ENCODE data around the gene INHBC.

Gene INHBC

DNA sequence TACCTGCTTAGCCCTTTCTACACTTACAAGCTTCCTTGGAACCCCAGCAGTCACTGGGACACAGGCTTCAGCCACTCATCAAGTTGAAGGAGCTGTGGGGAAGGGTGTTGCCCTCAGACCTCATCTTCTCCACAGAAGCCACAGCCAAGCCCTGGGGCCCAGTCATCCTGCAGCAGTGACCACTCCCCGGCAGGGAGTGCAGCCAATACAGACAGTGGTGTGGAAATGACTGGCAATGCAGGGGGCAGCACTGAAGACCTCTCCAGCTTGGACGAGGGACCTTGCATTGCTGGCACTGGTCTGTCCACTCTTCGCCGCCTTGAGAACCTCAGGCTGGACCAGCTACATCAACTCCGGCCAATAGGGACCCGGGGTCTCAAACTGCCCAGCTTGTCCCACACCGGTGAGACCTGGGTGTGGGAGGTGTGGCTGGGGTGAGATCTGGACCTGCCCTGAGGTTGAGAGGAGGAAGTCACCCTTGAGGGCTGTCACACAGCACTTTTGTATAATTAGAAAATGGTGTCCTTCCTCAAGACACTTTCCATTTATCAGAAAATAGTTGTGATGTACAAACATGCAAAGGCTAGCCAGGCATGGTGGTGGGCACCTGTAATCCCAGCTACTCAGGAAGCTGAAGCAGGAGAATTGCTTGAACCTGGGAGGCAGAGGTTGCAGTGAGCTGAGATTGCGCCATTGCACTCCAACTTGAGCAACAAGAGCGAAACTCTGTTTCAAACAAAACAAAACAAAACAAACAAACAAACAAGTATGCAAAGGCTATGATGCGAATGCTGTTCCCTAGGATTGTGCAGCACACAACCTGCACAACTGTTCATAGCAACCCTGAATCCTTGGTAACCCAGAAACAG, 34.9 kb downstream of the INHBC start:
- DNase-seq (ENCODE audit: low read depth), result no peak

DNA sequence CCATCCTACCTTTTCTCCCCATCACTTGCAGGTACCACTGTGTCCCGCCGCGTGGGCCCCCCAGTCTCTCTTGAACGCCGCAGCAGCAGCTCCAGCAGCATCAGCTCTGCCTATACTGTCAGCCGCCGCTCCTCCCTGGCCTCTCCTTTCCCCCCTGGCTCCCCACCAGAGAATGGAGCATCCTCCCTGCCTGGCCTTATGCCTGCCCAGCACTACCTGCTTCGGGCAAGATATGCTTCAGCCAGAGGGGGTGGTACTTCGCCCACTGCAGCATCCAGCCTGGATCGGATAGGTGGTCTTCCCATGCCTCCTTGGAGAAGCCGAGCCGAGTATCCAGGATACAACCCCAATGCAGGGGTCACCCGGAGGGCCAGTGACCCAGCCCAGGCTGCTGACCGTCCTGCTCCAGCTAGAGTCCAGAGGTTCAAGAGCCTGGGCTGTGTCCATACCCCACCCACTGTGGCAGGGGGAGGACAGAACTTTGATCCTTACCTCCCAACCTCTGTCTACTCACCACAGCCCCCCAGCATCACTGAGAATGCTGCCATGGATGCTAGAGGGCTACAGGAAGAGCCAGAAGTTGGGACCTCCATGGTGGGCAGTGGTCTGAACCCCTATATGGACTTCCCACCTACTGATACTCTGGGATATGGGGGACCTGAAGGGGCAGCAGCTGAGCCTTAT, 35.8 kb downstream of the INHBC start:
- no peak for DNase-seq (ENCODE audit: low read depth)

DNA sequence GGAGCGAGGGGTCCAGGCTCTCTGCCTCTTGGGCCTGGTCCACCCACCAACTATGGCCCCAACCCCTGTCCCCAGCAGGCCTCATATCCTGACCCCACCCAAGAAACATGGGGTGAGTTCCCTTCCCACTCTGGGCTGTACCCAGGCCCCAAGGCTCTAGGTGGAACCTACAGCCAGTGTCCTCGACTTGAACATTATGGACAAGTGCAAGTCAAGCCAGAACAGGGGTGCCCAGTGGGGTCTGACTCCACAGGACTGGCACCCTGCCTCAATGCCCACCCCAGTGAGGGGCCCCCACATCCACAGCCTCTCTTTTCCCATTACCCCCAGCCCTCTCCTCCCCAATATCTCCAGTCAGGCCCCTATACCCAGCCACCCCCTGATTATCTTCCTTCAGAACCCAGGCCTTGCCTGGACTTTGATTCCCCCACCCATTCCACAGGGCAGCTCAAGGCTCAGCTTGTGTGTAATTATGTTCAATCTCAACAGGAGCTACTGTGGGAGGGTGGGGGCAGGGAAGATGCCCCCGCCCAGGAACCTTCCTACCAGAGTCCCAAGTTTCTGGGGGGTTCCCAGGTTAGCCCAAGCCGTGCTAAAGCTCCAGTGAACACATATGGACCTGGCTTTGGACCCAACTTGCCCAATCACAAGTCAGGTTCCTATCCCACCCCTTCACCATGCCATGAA, 36.5 kb downstream of the INHBC start:
- DNase-seq (ENCODE audit: low read depth), result no peak

DNA sequence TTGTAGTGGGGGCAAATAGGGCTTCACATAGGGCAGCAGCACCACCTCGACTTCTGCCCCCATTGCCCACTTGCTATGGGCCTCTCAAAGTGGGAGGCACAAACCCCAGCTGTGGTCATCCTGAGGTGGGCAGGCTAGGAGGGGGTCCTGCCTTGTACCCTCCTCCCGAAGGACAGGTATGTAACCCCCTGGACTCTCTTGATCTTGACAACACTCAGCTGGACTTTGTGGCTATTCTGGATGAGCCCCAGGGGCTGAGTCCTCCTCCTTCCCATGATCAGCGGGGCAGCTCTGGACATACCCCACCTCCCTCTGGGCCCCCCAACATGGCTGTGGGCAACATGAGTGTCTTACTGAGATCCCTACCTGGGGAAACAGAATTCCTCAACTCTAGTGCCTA, 37.1 kb downstream of the INHBC start:
- no peak for DNase-seq (ENCODE audit: low read depth)

DNA sequence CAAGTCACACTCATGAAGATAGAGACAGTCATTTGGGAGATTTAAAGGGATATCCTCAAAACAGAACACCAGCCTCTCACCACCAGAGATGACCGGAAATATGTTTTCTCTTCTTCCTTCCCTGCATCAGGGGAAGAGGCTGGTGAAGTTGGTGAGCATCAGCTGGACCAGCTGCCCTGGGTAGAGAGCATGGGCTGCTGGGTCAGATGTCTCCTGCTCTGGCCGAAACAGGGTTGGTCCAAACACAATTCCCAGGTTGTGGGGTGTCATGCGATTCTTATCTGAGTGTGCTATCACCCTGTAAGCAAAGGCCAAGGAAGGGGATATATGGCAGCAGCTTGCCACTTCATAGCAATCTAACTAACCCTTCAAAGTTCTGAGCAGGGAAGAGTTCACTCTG, 37.8 kb downstream of the INHBC start:
- DNase-seq (ENCODE audit: low read depth), result no peak

DNA sequence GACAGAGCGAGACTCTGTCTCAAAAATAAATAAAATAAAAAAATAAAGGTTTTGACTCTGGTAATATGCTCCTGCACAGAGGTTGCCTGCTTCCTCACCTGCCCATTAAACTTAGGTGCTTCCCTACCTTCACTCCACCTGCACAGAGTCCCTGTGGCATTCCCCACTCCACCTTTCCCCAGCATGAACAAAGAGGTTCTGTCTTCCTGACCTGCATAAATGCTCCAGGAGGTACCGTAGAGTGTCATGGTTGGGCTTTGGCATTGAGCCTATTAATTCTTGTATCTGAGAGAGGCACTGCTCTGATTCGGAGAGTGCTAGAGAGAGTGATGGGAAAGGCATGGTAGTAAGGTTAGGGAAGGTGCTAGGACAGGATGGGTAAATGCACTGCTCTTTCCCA, 38.8 kb downstream of the INHBC start:
- no peak for DNase-seq (ENCODE audit: low read depth)

DNA sequence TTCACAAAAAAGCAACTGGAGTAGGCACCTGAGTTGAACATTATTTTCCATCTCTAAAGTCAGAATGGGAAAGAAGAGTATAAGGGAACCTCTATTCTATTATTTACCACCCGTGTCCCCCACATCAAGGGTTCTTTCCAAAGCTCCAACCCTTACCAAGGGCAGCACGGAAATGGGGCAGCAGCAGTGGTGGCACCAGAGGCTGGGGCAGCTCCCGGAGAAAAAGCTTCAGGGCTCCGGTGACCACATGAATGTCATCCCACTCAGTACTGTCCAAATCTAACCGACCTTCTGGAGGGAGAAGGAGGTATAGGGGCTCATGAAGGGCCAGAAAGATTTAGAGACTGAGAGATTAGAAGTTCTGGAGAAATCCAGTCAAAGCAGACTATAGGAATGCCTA, 39.3 kb downstream of the INHBC start:
- DNase-seq (ENCODE audit: low read depth), result no peak

DNA sequence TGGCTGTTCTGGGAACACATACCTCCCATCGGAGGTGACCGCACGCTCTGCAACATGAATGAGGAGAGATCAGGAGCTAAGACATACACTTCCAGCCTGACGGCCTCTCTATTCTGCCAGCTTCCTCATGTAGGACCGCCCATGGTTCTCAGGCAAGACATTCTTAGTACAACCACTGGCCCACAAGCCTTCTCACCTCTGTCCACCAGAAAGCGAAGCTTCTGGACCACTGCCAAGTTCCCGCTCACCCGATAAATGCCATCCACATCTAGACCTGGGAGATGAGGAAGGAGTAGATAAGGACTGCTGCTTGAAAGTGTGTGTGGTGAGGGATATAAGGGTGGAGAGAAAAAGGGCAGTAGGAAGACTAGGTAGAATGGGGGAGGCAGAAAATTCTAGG, 39.8 kb downstream of the INHBC start:
- no peak for DNase-seq (ENCODE audit: low read depth)

DNA sequence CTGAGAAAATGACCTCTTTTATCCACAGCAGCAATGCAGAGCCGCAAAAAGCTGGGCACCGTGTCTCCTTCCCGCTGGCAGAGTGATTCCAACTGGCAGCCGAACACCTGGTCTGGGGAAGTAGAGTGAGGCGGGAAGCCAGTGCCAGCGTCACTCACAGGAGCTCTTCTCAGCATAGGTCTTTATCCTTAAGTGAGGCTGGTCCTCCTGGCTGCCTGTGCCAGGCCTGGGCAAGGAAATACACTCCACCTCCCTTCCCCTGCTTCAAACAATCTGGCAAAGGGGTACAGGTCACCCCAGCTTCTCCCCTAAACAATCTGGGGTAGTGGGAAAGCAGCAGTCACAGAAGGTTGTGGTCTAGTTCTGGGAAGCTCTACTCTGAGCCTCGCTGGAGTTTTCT, 40.3 kb downstream of the INHBC start:
- DNase-seq (ENCODE audit: low read depth), result no peak

DNA sequence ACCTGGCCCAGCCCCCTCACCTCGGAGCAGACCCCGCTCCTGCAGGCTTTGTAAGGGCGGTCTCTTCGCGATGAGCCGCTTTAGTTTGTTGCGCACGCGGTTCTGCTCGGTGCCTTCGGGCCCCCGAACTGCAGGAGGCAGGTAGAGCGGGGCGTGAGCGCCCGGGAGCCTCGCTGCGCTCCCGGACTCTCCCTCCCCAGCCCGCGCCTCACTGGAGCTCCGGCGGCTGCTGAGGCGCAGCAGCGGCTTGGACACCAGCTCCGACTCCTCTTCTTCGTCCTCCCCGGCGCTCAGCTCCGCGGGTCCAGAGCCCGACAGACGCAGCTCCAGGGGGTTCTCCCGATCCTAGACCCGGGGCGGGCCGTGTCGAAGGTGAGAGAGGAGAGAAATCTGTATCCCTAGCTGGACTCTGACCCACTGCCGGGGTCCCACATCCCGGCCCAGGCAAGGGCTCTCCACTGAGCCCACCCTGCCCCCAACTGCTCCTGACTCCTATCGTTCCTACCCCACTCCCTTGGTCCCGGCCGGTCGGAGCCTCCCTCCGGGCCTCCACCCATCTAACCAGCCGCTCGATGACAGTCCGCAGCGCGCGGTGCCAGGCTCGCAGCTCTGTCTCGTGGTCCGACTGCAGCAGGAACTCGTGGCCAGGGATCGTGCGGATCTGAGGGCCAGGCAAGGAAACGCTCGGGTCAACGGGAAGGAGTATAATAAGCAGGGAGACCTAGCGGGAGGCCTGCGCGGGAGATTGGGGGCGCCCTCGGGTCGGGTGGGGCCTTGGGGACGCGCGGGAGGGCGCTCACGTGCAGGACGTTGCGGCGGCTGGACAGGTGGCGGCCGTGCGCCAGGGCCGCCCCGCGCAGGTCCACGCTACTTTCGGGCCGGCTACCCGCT, 40.9 kb downstream of the INHBC start:
- no peak for DNase-seq (ENCODE audit: low read depth)

DNA sequence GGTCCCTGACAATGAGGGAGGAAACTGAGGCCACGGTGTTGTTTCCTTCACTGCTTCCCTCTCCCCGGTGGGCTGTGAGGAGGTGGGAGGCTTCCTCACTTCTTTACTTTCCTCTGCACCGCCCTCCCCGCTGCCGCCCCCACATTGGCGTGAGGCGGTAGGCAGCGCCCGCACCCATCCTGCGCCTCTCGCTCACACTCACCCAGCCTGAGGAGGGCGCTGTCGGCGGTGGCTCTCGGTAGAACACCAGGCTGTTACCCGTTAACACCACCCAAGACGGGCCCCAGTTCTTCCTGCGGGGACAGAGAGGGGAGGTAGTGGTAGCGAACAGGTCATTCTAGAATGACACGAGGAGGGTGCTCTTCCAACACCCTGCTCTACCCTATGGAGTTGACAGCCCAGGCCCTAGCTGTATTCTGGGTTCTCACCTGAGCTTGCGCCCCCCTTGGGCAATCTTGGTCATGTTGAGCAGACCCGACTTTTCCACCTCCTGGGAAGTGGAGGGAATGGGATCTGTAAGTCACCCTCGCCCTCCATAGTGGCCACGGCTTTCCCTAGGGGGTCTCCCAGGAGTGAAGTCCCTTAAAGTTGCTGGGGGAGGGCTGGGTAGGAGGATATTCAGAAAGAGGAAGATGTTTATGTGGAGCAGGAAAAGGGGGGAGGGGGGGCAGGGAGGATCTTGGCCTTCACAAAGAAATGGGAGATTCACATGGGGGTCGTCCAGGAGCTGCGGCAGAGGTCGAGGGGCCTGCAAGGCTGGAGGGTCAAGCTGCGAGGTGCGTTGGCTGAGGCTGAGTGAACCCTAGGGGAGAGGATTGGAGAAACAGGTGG, 41.8 kb downstream of the INHBC start:
- no peak for DNase-seq (ENCODE audit: low read depth)

DNA sequence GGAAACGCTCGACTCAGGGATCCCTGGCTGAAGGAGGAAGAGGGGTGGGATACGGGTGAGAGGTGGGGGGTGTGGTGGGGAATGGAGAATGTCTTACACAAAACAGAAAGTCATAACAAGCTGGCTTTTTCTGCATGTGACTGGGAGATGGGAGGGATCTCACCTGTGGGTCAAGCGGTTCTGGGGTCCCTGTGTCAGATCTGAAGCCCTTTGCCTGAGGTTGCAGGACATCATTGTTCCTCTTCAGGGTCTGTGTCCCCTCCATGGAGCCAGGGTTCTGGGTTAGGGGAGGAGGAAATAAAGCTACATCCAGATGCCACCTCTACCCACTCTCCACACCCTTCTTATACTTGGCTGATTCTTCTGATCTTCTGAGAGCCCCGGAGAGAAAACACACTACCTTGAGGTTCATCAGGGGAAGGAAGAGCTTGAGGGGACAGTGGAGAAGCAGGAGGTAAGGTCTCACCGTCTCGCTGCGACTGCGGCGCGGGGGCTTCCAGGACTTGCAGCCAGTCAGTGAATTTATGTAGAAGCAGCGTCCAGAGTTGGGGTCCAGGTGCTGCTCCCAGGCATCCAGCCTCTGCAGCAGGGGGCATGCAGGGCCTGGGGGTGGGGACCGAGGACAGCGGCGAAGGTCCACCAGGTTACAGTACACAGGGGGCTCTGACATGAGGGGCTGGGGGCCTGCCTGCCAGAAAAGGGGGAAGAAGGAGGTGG, 42.6 kb downstream of the INHBC start:
- no peak for DNase-seq (ENCODE audit: low read depth)

DNA sequence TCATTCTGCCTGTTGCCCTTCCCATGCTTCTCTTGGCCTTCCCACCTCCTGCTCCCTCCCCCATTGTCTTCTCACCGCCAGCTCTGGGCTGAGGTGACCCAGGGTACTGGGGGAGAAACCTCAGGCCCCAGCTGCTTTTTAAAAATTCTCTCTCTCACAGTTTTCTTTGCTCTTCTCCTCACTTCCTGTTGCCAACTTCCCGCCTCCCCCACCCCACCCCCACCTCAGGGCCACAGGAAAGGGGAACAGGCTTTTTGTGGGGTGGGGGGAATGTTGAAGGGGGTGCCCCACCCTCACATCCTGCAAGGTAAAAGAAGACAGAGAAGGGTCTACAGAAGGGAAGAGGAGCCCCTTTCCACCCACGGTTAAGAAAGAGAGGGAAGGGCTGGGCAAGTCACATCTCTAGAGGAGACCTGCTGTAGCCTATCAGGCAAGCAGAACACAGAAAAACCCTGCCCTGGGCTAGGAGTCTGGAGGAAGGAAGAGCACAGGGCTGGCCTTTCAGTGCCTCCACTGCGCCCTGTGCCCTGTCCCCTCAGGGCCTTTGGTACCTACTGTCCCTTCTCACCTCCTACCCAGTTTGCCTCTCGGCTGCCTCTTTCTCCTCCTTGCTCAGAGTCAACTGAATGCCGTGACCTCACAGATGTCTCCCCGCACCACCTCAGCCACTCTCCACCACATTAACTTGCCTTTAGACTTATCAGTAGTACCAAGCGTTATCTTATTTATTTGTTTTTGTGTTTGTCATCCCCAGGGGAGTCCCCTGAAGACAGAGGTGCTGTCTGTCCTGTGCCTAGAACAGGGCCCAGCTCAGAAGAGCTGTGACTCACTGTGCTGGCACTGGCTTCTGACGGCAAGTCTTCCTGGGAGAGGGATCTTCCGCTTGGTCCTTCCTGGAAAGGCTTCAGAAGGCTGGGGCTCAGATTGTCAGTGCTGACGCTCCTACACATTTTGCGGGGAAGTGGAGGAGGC, 43.4 kb downstream of the INHBC start:
- peak; percentile 72 for DNase-seq (ENCODE audit: low read depth)

DNA sequence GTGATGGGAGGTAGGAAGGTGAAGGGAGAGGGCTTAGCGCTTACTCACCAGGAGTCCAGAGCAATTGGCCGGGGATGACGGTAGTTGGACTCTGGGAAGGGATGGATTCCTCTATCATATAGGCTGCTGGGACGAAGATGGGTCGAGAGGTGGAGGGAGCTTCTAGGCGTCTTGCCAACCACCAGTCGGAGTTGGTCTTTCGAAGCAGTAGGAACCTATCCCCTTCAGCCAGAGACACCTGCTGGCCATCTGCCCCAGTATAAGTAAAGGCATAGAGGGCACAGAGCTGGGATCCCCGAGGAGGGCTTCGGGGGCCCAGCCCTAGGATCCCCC, 44.4 kb downstream of the INHBC start:
- no peak for DNase-seq (ENCODE audit: low read depth)

DNA sequence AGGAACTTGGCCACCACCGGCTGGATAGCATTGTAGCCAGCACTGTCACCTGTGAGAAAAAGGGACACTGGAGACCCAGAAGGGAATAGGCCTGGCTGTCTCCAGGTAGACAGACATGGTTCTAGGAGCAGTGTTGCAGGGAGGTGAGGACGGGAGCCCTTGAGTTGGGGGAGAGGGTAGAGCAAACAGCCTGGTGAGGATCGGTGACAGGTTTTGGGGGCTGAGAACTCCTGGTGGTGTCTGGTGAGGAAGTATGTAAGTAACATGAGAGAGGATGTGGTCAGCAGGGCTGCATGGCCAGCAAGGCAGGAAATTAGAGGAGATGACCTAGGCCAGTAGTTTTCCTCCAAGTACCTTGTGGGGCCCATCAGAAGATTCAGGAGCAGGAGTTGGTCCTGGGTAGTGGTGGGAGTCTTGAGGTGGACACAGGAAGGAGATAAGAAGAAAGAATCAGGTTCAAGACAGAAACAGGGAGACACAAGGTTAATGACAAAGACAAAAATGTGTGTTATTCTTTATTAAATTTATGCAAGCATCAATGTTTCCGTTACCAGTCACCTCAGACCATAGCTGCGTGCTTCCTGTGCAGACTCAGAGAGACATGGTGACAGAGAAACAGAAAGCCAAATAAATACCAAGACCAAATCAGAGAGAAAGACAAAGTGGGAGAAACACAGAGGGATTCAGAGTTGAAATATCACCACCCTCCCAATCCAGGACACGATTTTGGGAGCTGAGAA, 45.0 kb downstream of the INHBC start, which contains the start of gene ARHGAP9:
Gene ARHGAP9 (minus strand): TSS at position 491 of the 740 bp plus-strand sequence. CDS start 460 bp downstream, at position 31.
- peak; percentile 64 for DNase-seq (ENCODE audit: low read depth)

DNA sequence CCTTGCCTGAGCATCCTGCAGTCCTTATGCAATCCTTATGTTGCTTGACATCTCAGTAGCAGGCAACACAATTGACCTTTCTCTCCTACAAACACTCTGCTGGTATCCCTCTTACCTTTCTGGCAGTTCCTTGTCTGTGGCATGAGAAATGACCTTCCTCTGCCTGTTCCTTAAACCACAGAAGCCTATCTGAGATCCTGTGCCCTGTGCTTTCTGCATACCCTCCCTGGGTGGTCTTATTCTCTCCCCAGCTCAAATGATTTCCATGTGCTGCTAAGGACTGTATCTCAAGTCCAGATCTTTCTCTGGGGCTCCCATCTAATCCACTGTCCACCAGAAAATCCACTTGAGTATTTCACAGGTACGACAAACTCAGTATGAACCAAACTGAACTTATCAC, 47.1 kb downstream of the INHBC start:
- DNase-seq (ENCODE audit: low read depth), result no peak

DNA sequence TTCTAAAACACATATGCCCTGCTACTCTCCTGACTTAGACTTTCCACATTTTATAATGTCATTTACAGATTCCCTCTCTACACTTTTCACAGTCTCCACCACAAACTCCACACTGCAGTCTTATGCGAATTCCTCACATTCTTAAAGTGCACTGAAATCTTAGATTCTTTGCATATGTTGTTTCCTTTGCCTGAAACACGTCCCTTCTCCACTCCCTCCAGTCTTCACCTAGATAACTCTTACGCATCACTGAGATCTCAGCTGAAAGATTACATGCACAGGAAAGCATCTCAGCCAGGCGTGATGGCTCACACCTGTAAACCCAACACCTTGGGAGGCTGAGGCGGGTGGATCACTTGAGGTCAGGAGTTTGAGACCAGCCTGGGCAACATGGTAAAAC, 48.9 kb downstream of the INHBC start:
- DNase-seq (ENCODE audit: low read depth), result no peak

DNA sequence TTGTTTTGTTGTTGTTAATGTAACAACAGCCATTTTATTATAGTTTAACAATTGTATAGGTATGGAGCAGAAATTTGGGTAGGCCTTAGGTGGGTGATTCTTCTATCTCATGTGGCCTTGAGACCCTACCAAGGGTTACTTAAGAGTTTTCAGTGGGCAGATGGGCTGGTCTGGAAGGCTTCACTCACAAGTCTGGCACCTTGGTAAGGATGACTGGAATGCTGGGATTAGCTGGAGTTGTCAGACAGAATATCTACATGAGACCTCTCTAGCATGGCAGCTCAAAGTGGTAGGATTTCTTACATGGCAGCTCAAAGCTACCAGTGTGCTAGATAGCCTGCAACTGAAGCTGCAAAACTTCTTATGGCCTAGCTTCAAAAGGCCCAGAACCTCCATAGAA, 51.1 kb downstream of the INHBC start:
- no peak for DNase-seq (ENCODE audit: low read depth)
